T-helper 9 cell (primary cell): ENCODE results near the gene CRYBB3.
"Not testable (repeated sequence)": the region's sequence is repeated elsewhere in the genome, so short reads cannot be mapped to it uniquely, and the experiment has no call there.

Experiments
- DNase-seq: peaks from one replicate; pipeline ENCODE4 v3.0.0-alpha.2; 2020

Gene CRYBB3

DNA sequence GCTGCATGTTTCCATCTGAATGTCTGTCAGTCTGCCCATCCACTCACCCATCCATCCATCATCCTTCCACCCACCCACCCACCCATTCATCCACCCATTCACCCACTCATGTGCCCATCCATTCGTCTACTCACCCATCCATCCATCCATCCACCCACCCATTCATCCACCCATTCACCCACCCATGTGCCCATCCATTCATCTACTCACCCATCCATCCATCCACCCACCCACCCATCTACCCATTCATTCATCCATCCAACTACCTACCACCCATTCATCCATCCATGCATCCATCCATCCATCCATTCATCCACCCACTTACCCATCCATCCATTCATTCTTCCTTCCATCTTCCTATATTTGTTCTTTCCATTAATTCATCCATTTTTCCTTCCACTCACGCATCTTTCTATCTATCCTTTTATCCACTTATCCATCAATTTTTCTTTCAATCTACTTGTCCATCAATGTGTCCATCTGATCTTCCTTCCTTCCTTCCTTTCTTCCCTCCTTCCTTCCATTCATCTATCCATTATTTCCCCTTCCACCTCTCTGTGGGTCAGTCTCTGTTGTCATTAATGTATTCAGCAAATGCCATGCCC lies 8.0 kb downstream of the CRYBB3 start:
- no peak for DNase-seq

GRCh38 chr22:25208328-25208727 lies 8.7 kb downstream of the CRYBB3 start:
- no peak for DNase-seq

GRCh38 chr22:25208743-25209505 lies 9.3 kb downstream of the CRYBB3 start:
- DNase-seq: no peak

DNA sequence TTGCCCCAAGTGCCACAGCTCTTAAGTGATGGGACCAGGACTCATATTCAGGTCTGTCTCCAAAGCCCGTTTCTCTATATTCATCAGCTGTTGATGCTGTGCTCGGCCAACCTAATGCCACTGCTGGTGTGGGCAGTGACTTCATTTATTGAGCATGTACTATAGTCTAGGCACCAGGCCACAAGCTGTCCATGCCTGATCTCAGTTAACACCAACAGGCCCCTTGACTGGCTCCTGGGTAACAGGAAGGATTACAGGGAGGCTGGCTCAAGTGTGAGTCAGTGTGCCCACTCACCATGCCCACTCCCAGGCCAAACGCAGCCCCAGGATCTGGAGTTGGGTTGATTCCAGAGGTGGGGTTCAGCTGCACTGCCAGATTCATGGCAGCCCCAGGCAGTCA lies 11.1 kb downstream of the CRYBB3 start:
- DNase-seq: no peak

DNA sequence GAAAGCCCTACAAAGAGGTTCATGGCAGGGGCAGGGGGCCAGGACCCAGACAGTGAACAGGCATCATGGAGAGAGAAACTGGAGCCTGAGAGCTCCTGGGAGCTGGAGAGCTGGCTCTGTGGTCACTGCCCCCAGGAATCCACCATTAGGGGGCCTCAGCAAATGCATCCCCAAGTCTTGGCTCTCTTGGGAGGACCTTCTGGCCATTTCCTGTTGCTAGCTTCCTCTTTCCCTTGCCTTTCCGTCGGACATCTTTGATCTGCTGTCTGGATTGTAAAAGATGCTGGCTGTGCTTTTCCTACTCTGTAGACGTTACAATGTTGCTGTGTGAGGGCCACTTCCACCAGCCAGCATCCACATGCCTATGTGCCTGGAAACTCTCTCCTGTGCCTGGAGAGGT lies 12.7 kb downstream of the CRYBB3 start:
- no peak for DNase-seq

- DNase-seq: no peak
Measured at GRCh38 chr22:25213221-25213620, 13.6 kb downstream of the CRYBB3 start.

GRCh38 chr22:25216230-25216629 lies 16.6 kb downstream of the CRYBB3 start:
- DNase-seq: no peak

DNA sequence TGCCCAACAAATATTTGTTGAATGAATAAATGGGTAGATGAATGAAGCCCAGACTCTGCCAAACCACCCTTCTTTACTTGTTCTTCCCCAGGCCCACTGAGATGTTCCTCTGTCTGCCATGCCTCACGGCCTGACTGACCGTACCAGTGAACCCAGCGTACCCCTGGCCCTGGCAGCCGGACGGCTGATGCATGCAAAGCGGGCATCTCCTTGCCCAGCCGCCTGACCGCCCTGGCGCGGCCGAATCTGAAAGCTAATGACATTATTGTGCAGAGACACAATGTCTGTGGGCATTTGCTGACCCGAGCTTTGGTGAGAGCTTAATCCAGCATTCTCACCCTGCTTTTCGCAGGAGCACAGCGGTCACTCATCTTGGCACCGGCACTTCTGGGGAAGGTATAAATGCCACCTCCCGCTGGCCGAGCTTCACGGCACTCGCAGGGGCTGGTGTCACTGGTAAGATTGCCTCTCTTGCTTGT lies 19.6 kb downstream of the CRYBB3 start, which contains the start of gene CRYBB2:
Gene CRYBB2 (plus strand): TSS at position 429 of the 479 bp plus-strand sequence. CDS start 1,791 bp downstream, outside the sequence.
- no peak for DNase-seq

DNA sequence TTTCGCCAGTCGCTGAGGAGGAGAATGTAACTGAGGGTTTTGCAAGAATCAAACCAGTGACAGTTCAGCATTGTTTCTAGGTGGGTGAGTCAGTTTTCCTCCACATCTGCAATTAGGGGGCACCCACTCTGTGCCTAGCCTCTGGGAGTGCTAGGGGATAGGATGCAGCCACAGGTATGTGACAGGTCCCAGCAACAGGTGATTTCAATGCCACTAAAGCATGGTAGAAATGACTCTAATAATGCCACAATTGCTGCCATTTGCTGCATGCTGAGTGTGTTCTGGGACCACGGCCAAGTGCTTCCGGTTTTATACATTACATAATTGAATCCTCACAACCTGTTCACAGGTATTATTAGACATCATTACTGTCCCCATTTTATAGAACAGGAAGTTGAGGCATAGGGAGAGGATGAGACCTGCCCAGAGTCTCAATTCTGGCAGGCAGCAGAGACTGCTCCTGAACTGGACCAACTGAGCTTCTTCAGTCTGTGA lies 20.3 kb downstream of the CRYBB3 start:
- DNase-seq: no peak

DNA sequence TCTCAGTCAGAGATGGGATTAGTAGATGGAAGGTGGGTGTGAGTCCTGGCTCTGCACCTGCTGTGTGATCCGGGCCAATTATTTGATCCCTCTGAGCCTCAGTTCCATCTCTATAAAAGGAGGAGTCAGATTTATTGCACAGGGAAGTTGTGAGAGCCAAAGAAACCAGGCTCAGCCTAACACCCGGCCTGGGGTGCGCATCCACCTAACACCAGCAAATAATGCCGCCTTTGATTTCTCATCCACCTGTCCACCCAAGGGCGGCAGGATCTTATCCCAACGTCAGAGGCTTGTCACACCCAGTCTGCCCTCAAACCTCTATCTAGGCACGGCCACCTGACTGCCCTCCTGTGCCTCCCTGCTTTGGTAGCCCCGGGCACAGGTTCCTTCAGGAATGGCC lies 22.1 kb downstream of the CRYBB3 start:
- no peak for DNase-seq

GRCh38 chr22:25223269-25223850 lies 23.7 kb downstream of the CRYBB3 start:
- DNase-seq: no peak

- no peak for DNase-seq
Measured at GRCh38 chr22:25228822-25229221, 29.2 kb downstream of the CRYBB3 start.

GRCh38 chr22:25230760-25231159 lies 31.1 kb downstream of the CRYBB3 start:
- not testable (repeated sequence) for DNase-seq

GRCh38 chr22:25232301-25232700 lies 32.6 kb downstream of the CRYBB3 start:
- no peak for DNase-seq

DNA sequence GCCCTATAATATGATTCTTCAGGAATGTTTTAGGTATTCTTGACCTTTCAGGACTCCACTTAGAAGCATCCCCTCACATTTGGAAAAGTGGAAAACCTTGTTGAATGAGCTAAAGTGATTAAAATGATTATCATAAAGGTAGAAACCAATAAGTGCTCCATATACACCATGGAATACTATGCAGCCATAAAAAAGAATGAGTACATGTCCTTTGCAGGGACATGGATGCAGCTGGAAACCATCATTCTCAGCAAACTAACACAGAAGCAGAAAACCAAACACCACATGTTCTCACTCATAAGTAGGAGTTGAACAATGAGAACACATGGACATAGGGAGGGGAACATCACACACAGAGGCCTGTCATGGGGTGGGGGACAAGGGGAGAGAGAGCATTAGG lies 34.0 kb downstream of the CRYBB3 start:
- not testable (repeated sequence) for DNase-seq

GRCh38 chr22:25235547-25236290 lies 36.1 kb downstream of the CRYBB3 start:
- DNase-seq: peak; percentile 6

DNA sequence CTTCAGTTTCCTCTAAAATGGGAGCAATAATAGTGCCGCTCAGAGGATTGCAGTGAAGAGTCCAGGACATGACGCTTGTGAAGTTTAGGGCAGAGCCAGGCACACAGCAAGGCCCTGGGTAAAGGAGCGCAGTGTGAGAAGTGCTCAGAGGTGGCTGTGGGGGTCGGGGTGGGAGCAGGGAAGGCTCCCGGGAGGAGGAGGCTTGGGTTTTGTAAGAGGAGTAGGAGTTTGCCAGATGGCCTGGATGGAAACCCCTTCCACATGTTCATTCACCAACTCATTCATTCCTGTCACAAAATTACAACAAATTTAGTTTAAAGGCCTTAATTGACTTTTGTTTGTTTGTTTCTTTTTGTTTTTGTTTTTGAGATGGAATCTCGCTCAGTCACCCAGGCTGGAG lies 36.8 kb downstream of the CRYBB3 start:
- DNase-seq: no peak

- no peak for DNase-seq
Measured at GRCh38 chr22:25237503-25237902, 37.8 kb downstream of the CRYBB3 start.

GRCh38 chr22:25238058-25238457 lies 38.4 kb downstream of the CRYBB3 start:
- not testable (repeated sequence) for DNase-seq

DNA sequence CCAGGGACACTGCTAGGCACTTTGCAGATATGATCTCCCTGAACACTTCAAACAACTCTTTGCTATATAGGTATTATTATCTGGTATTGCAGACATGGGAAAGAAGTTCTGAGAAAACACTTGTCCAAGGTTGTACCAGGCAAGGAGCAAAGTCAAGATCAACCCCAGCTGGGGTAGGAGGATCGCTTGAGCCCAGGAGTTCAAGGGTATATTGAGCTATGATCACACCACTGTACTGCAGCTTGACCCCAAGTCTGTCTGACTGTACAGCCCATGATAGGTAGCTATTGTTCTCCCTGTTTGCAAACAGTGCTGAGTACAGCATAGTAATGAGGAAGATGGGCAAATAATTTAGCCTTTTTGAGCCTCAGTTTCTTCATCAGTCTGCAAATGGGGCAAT lies 55.5 kb downstream of the CRYBB3 start:
- DNase-seq: not testable (repeated sequence)
